Amniotic stem cell (primary cell): ENCODE measurements around the gene OTOA.
"Not testable (repeated sequence)": the region's sequence is repeated elsewhere in the genome, so short reads cannot be mapped to it uniquely, and the experiment has no call there.

Source experiments
- DNase-seq: peaks from one replicate; lab custom pipeline; 2025; lab: John Stamatoyannopoulos, UW

OTOA gene

DNA sequence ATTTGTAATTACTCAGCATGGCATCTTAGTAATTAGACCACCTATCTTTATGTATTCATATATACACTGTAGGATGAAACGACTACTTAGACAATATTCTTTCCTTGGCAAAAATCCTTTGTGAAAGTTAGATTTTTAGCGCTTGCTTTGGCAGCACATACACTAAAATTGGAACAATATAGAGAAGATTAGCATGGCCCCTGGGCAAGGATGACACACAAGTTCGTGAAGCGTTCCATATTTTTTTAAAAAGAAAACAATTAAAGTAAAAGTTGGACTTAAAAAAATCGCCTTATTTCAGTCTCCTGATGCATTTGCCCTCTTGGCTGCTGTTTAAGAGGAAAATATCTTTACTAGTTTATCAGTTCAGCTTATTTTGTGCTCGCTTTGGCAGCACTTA lies 21.9 kb upstream of the OTOA start:
- no peak for DNase-seq

DNA sequence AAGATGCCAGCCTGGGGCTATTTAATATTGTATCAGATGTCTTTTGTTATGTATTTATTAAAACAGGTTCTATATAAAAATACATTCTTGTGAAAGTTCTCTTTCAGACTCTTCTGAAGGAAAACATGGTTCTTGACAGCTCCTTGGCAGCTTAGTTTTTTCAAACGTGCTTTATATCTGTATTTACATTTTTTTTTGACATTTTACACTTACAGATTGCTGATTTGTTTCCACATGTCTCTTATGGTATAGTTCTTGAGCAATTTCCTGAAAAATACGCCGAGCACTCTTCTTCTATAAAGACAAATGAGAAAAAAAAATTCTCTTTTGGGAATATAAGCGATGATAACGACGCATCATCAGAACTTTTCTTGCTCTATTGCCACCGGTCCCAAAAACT lies 20.9 kb upstream of the OTOA start:
- no peak for DNase-seq

GRCh38 chr16:21643785-21644184 lies 20.0 kb upstream of the OTOA start:
- DNase-seq, result no peak

GRCh38 chr16:21644674-21645073 lies 19.1 kb upstream of the OTOA start:
- no peak for DNase-seq

DNA sequence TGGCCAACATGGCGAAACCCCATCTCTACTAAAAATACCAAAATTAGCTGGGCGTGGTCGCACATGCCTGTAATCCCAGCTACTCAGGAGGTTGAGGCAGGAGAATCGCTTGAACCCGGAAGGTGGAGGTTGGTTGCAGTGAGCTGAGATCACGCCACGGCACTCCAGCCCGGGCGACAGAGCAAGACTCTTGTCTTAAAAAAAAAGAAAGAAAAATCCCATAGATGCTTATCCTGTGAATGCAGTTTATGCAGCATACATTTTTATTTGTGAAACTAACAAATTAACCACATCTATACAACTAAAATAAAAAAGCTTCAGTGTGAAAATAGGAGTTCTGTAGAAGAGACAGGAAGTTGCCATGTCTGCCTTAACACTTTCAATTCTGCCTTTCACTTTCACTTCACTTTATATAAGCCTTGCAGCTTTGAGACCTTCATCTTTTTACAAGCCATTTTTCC lies 18.5 kb upstream of the OTOA start:
- no peak for DNase-seq

GRCh38 chr16:21646091-21646490 lies 17.7 kb upstream of the OTOA start:
- DNase-seq, result no peak

DNA sequence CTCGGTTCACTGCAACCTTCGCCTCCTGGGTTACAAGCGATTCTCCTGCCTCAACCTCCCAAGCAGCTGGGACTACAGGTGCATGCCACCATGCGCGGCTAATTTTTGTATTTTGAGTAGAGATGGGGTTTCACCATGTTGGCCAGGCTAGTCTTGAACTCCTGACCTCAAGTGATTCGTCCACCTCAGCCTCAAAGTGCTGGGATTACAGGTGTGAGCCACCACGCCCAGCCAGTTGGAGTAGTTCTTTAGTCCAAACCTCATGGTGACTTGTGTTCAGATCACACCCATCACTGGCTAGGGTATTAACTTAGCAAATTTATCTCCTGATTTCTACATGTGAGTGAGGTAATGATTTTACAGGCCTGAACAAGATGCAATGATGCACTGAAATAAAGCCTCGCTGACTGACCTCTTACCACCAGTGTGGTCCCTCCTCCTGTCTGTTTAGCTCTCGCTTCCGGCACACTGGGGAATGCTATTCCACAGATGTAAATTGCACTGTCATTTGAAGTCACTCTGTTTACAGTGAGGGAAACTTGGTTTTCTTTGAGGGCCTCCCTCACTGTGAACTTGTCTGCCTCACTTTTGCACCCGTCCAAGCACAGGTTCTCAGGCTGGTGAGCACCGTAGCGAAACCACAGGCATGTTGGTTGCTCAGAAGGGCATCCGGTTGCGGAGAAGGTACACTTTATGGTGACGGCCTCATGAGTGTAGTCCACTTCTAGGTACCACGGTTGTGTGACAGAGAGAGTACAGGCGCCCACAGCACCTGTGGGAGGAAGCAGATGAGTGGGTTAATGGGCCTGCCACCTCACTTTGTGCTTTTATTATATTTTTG lies 16.8 kb upstream of the OTOA start:
- no peak for DNase-seq

DNA sequence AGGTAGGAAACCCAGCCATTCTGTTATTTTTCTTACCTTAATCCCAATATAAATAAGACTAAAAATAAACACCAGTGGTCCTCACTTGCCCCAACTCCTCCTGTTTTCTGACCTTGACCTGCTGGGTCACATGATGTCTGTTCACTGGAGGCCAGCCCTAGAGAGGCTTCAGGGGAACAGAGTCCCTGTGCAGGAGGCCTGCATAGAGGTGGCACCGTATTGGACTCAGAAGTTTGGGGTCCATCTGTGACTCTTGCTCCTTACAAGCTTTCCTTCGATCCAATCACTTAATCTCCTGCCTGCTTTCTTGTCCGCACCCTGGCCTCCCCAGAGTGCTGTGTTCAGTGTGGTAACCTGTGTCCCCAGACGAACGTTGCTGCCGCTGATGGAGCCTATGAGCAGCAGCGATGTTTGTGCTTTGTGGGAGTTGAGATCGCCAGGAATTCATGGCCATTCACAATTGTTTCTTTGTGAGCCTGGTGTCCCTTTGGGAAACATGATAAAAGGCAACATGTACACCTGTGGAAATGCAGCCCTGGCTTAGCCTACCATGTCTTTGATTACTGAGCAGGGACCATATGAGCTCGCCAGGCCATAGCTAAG lies 16.1 kb upstream of the OTOA start:
- DNase-seq, result no peak

- DNase-seq, result not testable (repeated sequence)
Measured at GRCh38 chr16:21649826-21650406, 13.9 kb upstream of the OTOA start.

DNA sequence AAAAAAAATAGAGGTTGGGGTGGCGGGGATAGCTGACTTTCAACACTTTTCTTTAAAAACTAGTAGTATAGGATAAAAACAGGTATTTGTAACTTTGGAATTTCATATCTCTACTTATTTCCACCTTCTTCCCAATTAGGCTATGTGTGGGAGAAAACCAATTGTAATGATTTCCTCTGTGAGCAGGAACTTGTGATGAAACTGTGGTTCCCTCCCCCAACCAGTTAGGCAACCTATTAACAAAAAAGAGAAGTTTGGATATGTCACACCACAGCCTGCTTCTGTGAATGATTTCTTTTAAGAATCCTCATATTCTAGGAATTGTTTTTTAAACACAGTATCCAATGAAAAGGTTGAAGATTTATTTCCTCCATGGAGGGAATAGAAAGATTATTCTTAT lies 13.2 kb upstream of the OTOA start:
- no peak for DNase-seq

GRCh38 chr16:21651515-21651914 lies 12.3 kb upstream of the OTOA start:
- no peak for DNase-seq

DNA sequence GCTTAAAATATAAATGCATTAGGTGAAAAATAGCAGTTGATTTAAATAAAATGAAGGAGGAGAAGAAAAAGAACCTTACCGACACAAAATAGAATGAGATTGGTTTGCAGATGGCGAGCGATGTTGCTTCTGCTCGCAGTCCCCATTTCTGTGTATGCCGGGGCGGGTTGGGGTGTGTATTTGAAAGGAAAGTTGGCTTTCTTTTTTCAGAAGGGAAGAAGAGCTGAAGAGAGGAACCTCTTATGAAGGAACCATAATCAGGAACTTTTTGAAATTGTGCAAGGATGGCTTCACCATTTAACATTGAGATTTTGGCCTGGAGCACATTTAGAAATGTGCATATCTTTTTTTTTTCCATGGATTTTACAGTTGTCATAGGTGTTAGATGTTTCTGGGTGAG lies 11.3 kb upstream of the OTOA start, which contains the start of gene IGSF6:
Gene IGSF6, minus strand, starts transcription at position 156 of the 400 bp plus-strand sequence. Its CDS starts 10 bp downstream, at position 146.
- DNase-seq, result no peak

DNA sequence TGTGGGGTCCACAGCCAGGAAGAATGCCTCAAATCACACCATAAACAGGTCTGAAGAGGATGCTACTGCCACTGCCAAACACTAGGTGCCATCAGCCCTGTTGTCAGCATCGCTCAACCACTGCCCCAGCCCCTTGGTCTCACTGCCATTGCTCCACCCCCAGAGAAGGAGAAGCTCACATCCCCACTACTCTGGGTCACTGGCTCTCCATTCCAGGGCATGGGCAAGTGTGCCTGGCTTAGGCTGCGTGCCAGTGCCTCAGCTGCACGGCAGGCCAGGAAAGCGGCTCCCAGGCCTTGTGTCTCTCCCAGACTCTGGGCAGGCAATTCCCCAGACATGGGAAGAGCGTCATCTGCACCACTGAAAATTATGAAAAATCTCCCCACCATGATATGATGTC lies 10.2 kb upstream of the OTOA start:
- no peak for DNase-seq

DNA sequence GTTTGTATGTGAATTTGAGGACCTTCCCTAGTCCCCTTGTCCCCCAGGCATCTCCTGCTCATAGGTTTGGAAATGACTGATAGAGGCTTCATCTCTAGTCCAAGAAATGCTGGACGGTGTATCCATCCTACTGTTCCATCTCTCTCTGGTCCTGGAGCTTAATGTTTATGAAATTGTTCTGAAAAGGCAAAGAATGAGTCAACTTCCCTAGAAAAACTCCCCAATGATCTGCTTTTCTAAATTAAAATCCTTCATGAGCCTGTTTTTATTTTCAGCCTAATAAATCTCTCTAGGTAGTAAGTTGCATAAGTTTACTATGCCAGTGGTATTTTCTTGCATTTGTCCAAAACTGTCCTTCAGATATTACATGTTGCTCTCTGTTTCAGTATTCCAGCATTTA lies 9.3 kb upstream of the OTOA start:
- DNase-seq, result no peak

GRCh38 chr16:21654881-21655280 lies 8.9 kb upstream of the OTOA start:
- DNase-seq, result no peak

GRCh38 chr16:21656795-21657768 lies 6.7 kb upstream of the OTOA start:
- DNase-seq, result peak; percentile 26

DNA sequence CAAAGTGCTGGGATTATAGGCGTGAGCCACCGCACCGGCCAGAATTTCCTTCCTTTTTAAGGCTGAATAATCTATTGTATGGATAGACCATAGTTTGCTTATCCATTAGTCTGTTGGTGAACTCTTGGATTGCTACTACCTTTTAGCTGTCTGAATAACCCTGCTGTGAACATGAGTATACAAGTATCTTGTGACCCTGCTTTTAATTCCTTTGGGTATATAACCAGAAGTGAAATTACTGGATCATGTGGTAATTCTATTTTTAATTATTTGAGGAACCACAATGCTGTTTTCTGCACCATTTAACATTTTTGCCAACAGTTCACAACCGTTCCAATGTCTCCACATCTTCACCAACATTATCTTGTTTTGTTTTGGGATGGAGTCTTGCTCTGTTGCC lies 4.6 kb upstream of the OTOA start:
- DNase-seq, result no peak

DNA sequence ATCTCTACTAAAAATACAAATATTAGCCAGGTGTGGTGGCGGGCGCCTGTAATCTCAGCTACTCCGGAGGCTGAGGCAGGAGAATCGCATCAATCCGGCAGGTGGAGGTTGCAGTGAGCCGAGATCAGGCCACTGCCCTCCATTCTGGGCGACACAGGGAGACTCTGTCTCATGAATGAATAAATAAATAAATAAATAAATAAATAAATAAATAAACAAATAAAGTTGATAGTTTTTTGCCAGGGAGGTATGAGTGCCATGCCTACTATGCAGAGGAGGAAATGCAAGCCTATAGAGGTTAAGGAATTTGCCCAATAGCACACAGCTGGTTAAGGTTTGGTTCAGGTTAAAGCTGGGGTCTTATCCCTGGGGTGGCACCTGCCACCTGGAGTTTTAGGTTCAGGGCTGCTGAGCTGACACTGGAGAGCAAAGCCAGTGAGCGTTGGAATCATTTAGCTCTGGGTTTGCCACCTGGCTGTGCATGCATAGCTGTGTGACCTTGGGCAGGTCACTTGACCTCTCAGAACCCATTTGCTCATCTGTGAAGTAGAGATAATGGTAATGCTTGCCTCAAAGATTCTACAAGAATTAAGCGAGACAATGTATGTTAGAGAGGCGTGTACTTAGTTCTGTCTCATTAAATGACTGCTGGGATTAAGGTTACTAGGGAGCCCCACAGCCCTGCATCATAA lies 1.2 kb downstream of the OTOA start:
- DNase-seq, result no peak

DNA sequence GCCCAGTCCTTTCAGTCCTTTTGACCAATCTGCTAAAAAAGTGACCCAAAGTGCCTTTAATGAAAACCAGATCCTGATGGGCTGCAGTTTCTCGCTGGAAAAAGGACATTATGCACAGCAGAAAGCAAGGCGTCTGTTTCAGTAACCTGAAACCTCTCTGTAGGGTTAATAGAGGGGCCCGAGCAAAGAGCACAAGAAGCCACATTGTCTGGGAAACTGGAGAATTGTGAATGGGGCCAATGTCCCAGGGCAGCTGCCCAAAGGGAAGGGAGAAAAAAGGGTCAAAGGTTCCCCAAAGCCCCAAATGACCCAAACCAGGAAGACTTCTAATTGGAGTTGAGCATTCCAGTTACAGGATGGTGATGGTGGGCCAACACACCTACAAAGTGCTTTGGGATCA lies 3.0 kb downstream of the OTOA start:
- DNase-seq, result no peak

DNA sequence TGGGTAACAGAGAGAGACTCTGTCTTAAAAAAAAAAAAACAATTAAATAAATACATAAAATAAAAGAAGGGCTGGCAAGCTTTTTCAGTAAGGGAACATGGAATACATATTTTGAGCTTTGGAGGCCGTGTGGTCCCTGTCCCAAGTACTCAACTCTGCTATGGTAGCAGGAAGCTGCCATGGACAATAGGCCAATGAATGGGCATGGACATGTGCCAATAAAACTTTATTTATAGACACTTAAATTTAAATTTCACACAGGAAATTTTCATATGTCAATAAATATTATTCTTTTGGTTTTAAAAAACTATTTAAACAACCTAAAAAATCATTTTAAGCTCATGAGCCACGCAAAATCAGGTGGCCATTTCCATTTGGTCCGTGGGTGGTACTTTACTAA lies 3.8 kb downstream of the OTOA start:
- DNase-seq, result no peak

GRCh38 chr16:21673469-21673868 lies 9.7 kb downstream of the OTOA start:
- DNase-seq, result no peak
